Mesendoderm (in vitro differentiated cells): ENCODE results near the gene PAPSS2.

Experiments
- DNase-seq: peaks from one replicate; pipeline ENCODE4 v3.0.0; 2013
- H2AK5ac ChIP-seq: 2 replicates; pipeline ENCODE4 v1.6.1; 2013; ENCODE audit warnings: low read length, inconsistent platforms
- H2BK120ac ChIP-seq: 2 replicates; pipeline ENCODE4 v1.6.1; 2013; ENCODE audit warnings: low read depth, mild to moderate bottlenecking, low read length, moderate library complexity, mixed read lengths
- H2BK15ac ChIP-seq: replicated peaks from 2 replicates; pipeline ENCODE4 v1.6.1; 2013; ENCODE audit warnings: low read depth, mild to moderate bottlenecking, moderate library complexity
- H2BK5ac ChIP-seq: 2 replicates; pipeline ENCODE4 v1.6.1; 2013; ENCODE audit warnings: low read length, inconsistent platforms
- H3K18ac ChIP-seq: 2 replicates; pipeline ENCODE4 v1.6.1; 2013; ENCODE audit warnings: mild to moderate bottlenecking, low read length, mixed read lengths
- H3K23ac ChIP-seq: one replicate; pipeline ENCODE4 v1.6.1; 2013; ENCODE audit warnings: low read length
- H3K27ac ChIP-seq: 2 replicates; pipeline ENCODE4 v1.5.1; 2013; ENCODE audit warnings: low read depth, mild to moderate bottlenecking, inconsistent platforms, low read length, moderate library complexity
- H3K27me3 ChIP-seq: 2 replicates; pipeline ENCODE4 v1.6.1; 2013; ENCODE audit warnings: low read length, control low read depth, mild to moderate bottlenecking, inconsistent platforms; ENCODE audit not compliant: insufficient read depth, poor library complexity
- H3K36me3 ChIP-seq: 2 replicates; pipeline ENCODE4 v1.6.1; 2013; ENCODE audit warnings: low read length, inconsistent platforms; ENCODE audit not compliant: control insufficient read depth, insufficient read depth
- H3K4ac ChIP-seq: one replicate; pipeline ENCODE4 v1.6.1; 2013; ENCODE audit warnings: low read depth, mild to moderate bottlenecking, low read length, moderate library complexity
- H3K4me1 ChIP-seq: 2 replicates; pipeline ENCODE4 v1.6.1; 2013; ENCODE audit warnings: low read depth, low read length, inconsistent platforms; ENCODE audit not compliant: control insufficient read depth
- H3K4me2 ChIP-seq: 2 replicates; pipeline ENCODE4 v1.6.1; 2013; ENCODE audit warnings: low read length
- H3K4me3 ChIP-seq: 2 replicates; pipeline ENCODE4 v1.5.1; 2013; ENCODE audit warnings: mild to moderate bottlenecking, low read length
- H3K56ac ChIP-seq: one replicate; pipeline ENCODE4 v1.6.1; 2013; ENCODE audit warnings: low read length
- H3K79me1 ChIP-seq: 2 replicates; pipeline ENCODE4 v1.6.1; 2013; ENCODE audit warnings: low read length, inconsistent platforms
- H3K79me2 ChIP-seq: 2 replicates; pipeline ENCODE4 v1.6.1; 2013; ENCODE audit warnings: mild to moderate bottlenecking, low read length; ENCODE audit not compliant: control insufficient read depth, insufficient read depth
- H3K9ac ChIP-seq: 2 replicates; pipeline ENCODE4 v1.6.1; 2013; ENCODE audit warnings: low read length, inconsistent platforms
- H4K5ac ChIP-seq: one replicate; pipeline ENCODE4 v1.6.1; 2013; ENCODE audit warnings: low read length
- H4K8ac ChIP-seq: one replicate; pipeline ENCODE4 v1.6.1; 2013; ENCODE audit warnings: low read depth, mild to moderate bottlenecking, control low read depth, low read length, moderate library complexity
- WGBS: extraction: QIAGEN DNeasy Blood & Tissue Kit; methylation state at CpG from one replicate; pipeline ENCODE4 v1.1.7; 2013; ENCODE audit warnings: low lambda C conversion rate, missing lambda C conversion rate; ENCODE audit not compliant: insufficient coverage; ENCODE audit errors: extremely low coverage; 5-methylcytosine and 5-hydroxymethylcytosine counted together

PAPSS2 gene

GRCh38 chr10:87715552-87716347 is 56.1 kb downstream of the PAPSS2 start:
- H3K79me2 ChIP-seq = no peaks in the 10 kb centered on the region
- no peak overlapping the region for H3K56ac ChIP-seq
- H4K8ac ChIP-seq = no peak overlapping the region
- no peak overlapping the region for H3K9ac ChIP-seq
- no peaks in the 10 kb centered on the region for H3K79me1 ChIP-seq
- H3K4me2 ChIP-seq = no peak overlapping the region
- H3K27ac ChIP-seq = no peak overlapping the region
- H4K5ac ChIP-seq = no peak overlapping the region
- no peaks in the 10 kb centered on the region for H3K36me3 ChIP-seq
- peaks cover 2% of the 10 kb centered on the region for H3K27me3 ChIP-seq
- no peak for DNase-seq
- H2BK120ac ChIP-seq = no peak overlapping the region
- WGBS = no CpG with 5 or more reads among the region's 3 CpGs
- no peak overlapping the region for H3K23ac ChIP-seq
- no peak overlapping the region for H2BK5ac ChIP-seq
- no peak overlapping the region for H2AK5ac ChIP-seq
- H3K4ac ChIP-seq = no peak overlapping the region
- H3K4me3 ChIP-seq = no peak overlapping the region
- H3K18ac ChIP-seq = no peak overlapping the region
- no peak overlapping the region for H2BK15ac ChIP-seq
- H3K4me1 ChIP-seq = no peaks in the 10 kb centered on the region

- no peak for DNase-seq
- Histone ChIP-seq H2AK5ac (no peak overlapping the region), H3K4me3 (no peak overlapping the region), H2BK5ac (no peak overlapping the region), H2BK15ac (no peak overlapping the region), H3K79me2 (no peaks in the 10 kb centered on the region), H3K56ac (no peak overlapping the region), H3K79me1 (no peaks in the 10 kb centered on the region), H3K23ac (no peak overlapping the region), H3K18ac (no peak overlapping the region), H2BK120ac (no peak overlapping the region), H3K27me3 (peaks cover 2% of the 10 kb centered on the region), H3K36me3 (no peaks in the 10 kb centered on the region), H3K4ac (no peak overlapping the region), H4K5ac (no peak overlapping the region), H3K4me1 (no peaks in the 10 kb centered on the region), H3K27ac (no peak overlapping the region), H3K4me2 (no peak overlapping the region), H4K8ac (no peak overlapping the region), H3K9ac (no peak overlapping the region)
- no CpG with 5 or more reads among the region's 4 CpGs for WGBS
Measured at GRCh38 chr10:87716348-87716670, 56.6 kb downstream of the PAPSS2 start.

GRCh38 chr10:87720665-87721064 is 61.0 kb downstream of the PAPSS2 start:
- Histone ChIP-seq H3K9ac (no peak overlapping the region), H3K56ac (no peak overlapping the region), H4K8ac (no peak overlapping the region), H2BK120ac (no peak overlapping the region), H2BK15ac (no peak overlapping the region), H3K4me1 (no peaks in the 10 kb centered on the region), H3K4me2 (no peak overlapping the region), H3K36me3 (no peaks in the 10 kb centered on the region), H2AK5ac (no peak overlapping the region), H3K4me3 (no peak overlapping the region), H4K5ac (no peak overlapping the region), H3K79me1 (no peaks in the 10 kb centered on the region), H3K27me3 (peaks cover 2% of the 10 kb centered on the region), H3K23ac (no peak overlapping the region), H3K18ac (no peak overlapping the region), H3K27ac (no peak overlapping the region), H3K4ac (no peak overlapping the region), H3K79me2 (no peaks in the 10 kb centered on the region), H2BK5ac (no peak overlapping the region)
- DNase-seq = no peak
- no CpG with 5 or more reads among the region's 1 CpG for WGBS

GRCh38 chr10:87721781-87722180 is 62.1 kb downstream of the PAPSS2 start:
- WGBS = 100% methylated on average over 1 of the region's 2 CpGs
- no peak for DNase-seq

GRCh38 chr10:87722716-87723115 is 63.0 kb downstream of the PAPSS2 start:
- no peaks in the 10 kb centered on the region for H3K4me1 ChIP-seq
- H4K5ac ChIP-seq = no peak overlapping the region
- no peak overlapping the region for H2AK5ac ChIP-seq
- H3K23ac ChIP-seq = no peak overlapping the region
- no peak overlapping the region for H3K56ac ChIP-seq
- no peaks in the 10 kb centered on the region for H3K36me3 ChIP-seq
- no peak overlapping the region for H2BK15ac ChIP-seq
- no peak overlapping the region for H2BK5ac ChIP-seq
- H3K79me1 ChIP-seq = no peaks in the 10 kb centered on the region
- no peak overlapping the region for H3K4ac ChIP-seq
- H4K8ac ChIP-seq = no peak overlapping the region
- H3K27me3 ChIP-seq = no peaks in the 10 kb centered on the region
- no peak overlapping the region for H3K4me3 ChIP-seq
- H2BK120ac ChIP-seq = no peak overlapping the region
- no peak overlapping the region for H3K9ac ChIP-seq
- no peak for DNase-seq
- no peak overlapping the region for H3K4me2 ChIP-seq
- WGBS = 100% methylated on average over 1 of the region's 4 CpGs
- H3K27ac ChIP-seq = no peak overlapping the region
- H3K79me2 ChIP-seq = no peaks in the 10 kb centered on the region
- no peak overlapping the region for H3K18ac ChIP-seq

More at GRCh38 chr10:87721781-87722180, 62.1 kb downstream of the PAPSS2 start:
- H3K79me2 ChIP-seq = no peaks in the 10 kb centered on the region
- H3K4me2 ChIP-seq = no peak overlapping the region
- H3K27ac ChIP-seq = no peak overlapping the region
- no peak overlapping the region for H3K18ac ChIP-seq
- no peak overlapping the region for H2AK5ac ChIP-seq
- no peak overlapping the region for H4K8ac ChIP-seq
- no peak overlapping the region for H2BK120ac ChIP-seq
- H3K23ac ChIP-seq = no peak overlapping the region
- H3K56ac ChIP-seq = no peak overlapping the region
- no peak overlapping the region for H3K9ac ChIP-seq
- H3K4me3 ChIP-seq = no peak overlapping the region
- H3K36me3 ChIP-seq = no peaks in the 10 kb centered on the region
- no peaks in the 10 kb centered on the region for H3K79me1 ChIP-seq
- H4K5ac ChIP-seq = no peak overlapping the region
- no peak overlapping the region for H2BK5ac ChIP-seq
- no peak overlapping the region for H2BK15ac ChIP-seq
- no peaks in the 10 kb centered on the region for H3K4me1 ChIP-seq
- H3K27me3 ChIP-seq = no peaks in the 10 kb centered on the region
- no peak overlapping the region for H3K4ac ChIP-seq

DNA sequence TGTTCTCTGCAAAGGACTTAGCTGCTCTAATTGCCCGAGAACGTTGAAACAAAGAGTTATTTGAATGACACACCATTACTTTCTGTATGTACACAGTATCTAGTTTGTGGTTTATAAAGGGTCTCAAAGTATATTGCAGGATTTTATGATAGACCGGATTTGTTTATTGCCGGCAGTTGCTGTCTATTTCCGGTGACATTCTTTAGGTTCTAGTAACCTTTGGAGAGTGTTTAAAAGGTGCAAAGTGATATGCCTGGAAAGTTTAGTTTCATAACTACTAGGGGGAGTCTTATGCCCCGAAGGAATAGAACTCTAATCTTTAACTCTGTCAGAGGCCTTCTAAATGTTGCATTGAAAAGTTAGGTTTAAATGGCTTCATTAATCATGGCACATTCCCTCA is 63.8 kb downstream of the PAPSS2 start:
- Histone ChIP-seq H3K36me3 (no peaks in the 10 kb centered on the region), H3K27me3 (no peaks in the 10 kb centered on the region), H3K18ac (no peak overlapping the region), H4K8ac (no peak overlapping the region), H3K4ac (no peak overlapping the region), H3K9ac (no peak overlapping the region), H3K4me2 (no peak overlapping the region), H3K27ac (no peak overlapping the region), H3K23ac (no peak overlapping the region), H3K4me3 (no peak overlapping the region), H2BK120ac (no peak overlapping the region), H2BK15ac (no peak overlapping the region), H2BK5ac (no peak overlapping the region), H2AK5ac (no peak overlapping the region), H4K5ac (no peak overlapping the region), H3K79me2 (no peaks in the 10 kb centered on the region), H3K4me1 (no peaks in the 10 kb centered on the region), H3K56ac (no peak overlapping the region), H3K79me1 (no peaks in the 10 kb centered on the region)
- no CpG with 5 or more reads among the region's 6 CpGs for WGBS
- DNase-seq = no peak
